Neural cell (in vitro differentiated cells): Measurements from ENCODE around the gene TMA7B. TPM values are rescaled to one million over a fixed set of nuclear protein-coding genes. Genes with fewer than 3 reads are reported as not detected.

Source experiments
- H2AFZ ChIP-seq: fragments of 200-600, 300-800 bp; sonication (generic), shearing (Covaris generic); 2 replicates; pipeline ENCODE4 v1.6.0; 2014; ENCODE audit warnings: low read depth, mild to moderate bottlenecking, antibody characterized with exemption, low read length, moderate library complexity
- H3F3A ChIP-seq: fragments of 200-600 bp; shearing (Covaris generic); 2 replicates; pipeline ENCODE4 v1.6.1; 2016; ENCODE audit warnings: mild to moderate bottlenecking, moderate library complexity, mixed read lengths, antibody characterized with exemption, low read length; ENCODE audit not compliant: insufficient read depth, poor library complexity, severe bottlenecking
- H3K27ac ChIP-seq: fragments of 200-600, 300-800 bp; sonication (generic), shearing (Covaris generic); 2 replicates; pipeline ENCODE4 v1.5.1; 2014; ENCODE audit warnings: mild to moderate bottlenecking, low read length, moderate library complexity
- H3K27me3 ChIP-seq: fragments of 300-800, 200-600 bp; sonication (generic), shearing (Covaris generic); 2 replicates; pipeline ENCODE4 v1.6.0; 2014; ENCODE audit warnings: mild to moderate bottlenecking, low read depth, low read length, moderate library complexity; ENCODE audit not compliant: insufficient read depth
- H3K36me3 ChIP-seq: fragments of 300-800, 200-600 bp; sonication (generic), shearing (Covaris generic); 2 replicates; pipeline ENCODE4 v1.5.1; 2014; ENCODE audit warnings: mild to moderate bottlenecking, antibody characterized with exemption, low read length, moderate library complexity; ENCODE audit not compliant: insufficient read depth
- H3K4me2 ChIP-seq: fragments of 300-800, 200-600 bp; sonication (generic), shearing (Covaris generic); 2 replicates; pipeline ENCODE4 v1.6.0; 2014; ENCODE audit warnings: mild to moderate bottlenecking, low read length
- H3K4me3 ChIP-seq: fragments of 300-800, 200-600 bp; sonication (generic), shearing (Covaris generic); 2 replicates; pipeline ENCODE4 v1.5.1; 2014; ENCODE audit warnings: mild to moderate bottlenecking, low read length, moderate library complexity
- H3K79me2 ChIP-seq: fragments of 200-600 bp; shearing (Covaris generic); replicated peaks from 2 replicates; pipeline ENCODE4 v1.6.0; 2014; ENCODE audit warnings: mild to moderate bottlenecking, low read length, moderate library complexity; ENCODE audit not compliant: insufficient read depth
- H3K9ac ChIP-seq: fragments of 300-800, 200-600 bp; sonication (generic), shearing (Covaris generic); 2 replicates; pipeline ENCODE4 v1.6.1; 2016; ENCODE audit warnings: mild to moderate bottlenecking, low read length, mixed read lengths
- H3K9me2 ChIP-seq: fragments of 200-600 bp; shearing (Covaris generic); 2 replicates; pipeline ENCODE4 v1.6.1; 2016; ENCODE audit warnings: mild to moderate bottlenecking, low read length, mixed read lengths; ENCODE audit not compliant: insufficient read depth
- H3K9me3 ChIP-seq: fragments of 200-600, 300-800 bp; sonication (generic), shearing (Covaris generic); 2 replicates; pipeline ENCODE4 v1.6.1; 2016; ENCODE audit warnings: mild to moderate bottlenecking, mixed run types, low read length, moderate library complexity, mixed read lengths
- H4K20me1 ChIP-seq: fragments of 200-600 bp; shearing (Covaris generic); 2 replicates; pipeline ENCODE4 v1.6.1; 2016; ENCODE audit warnings: mild to moderate bottlenecking, mixed run types; ENCODE audit not compliant: insufficient read depth
- CTCF ChIP-seq: fragments of 450-650 bp; IDR thresholded peaks from 2 replicates; pipeline ENCODE4 v1.5.1; 2014; ENCODE audit warnings: antibody characterized with exemption, mild to moderate bottlenecking, moderate library complexity; ENCODE audit not compliant: poor library complexity, severe bottlenecking
- EP300 ChIP-seq: fragments of 450-650 bp; conservative IDR thresholded peaks from 2 replicates; pipeline ENCODE4 v1.6.1; 2014; ENCODE audit warnings: antibody characterized with exemption, mild to moderate bottlenecking, moderate library complexity; ENCODE audit not compliant: poor library complexity, severe bottlenecking
- EZH2 ChIP-seq: fragments of 200-600, 300-800 bp; shearing (Covaris generic), sonication (generic); IDR thresholded peaks from 2 replicates; pipeline ENCODE4 v1.6.1; 2014; ENCODE audit warnings: antibody characterized with exemption, low read length, borderline replicate concordance, mild to moderate bottlenecking; ENCODE audit not compliant: insufficient read depth, poor library complexity, severe bottlenecking
- MXI1 ChIP-seq: fragments of 450-650 bp; conservative IDR thresholded peaks from 2 replicates; pipeline ENCODE4 v1.6.1; 2014; ENCODE audit warnings: antibody characterized with exemption, mild to moderate bottlenecking; ENCODE audit not compliant: poor library complexity, severe bottlenecking
- POLR2AphosphoS5 ChIP-seq: IDR thresholded peaks from 2 replicates; pipeline ENCODE4 v1.6.1; 2012
- RAD21 ChIP-seq: fragments of 450-650 bp; conservative IDR thresholded peaks from 2 replicates; pipeline ENCODE4 v1.6.1; 2014; ENCODE audit warnings: antibody characterized with exemption, mild to moderate bottlenecking, moderate library complexity
- REST ChIP-seq: IDR thresholded peaks from 2 replicates; pipeline ENCODE4 v1.6.1; 2012; ENCODE audit warnings: borderline replicate concordance
- SMC3 ChIP-seq: fragments of 450-650 bp; conservative IDR thresholded peaks from 2 replicates; pipeline ENCODE4 v1.6.1; 2014; ENCODE audit warnings: antibody characterized with exemption, mild to moderate bottlenecking, moderate library complexity; ENCODE audit not compliant: poor library complexity
- TAF1 ChIP-seq: IDR thresholded peaks from 2 replicates; pipeline ENCODE4 v1.6.1; 2012; ENCODE audit warnings: low read depth
- polyA plus RNA-seq: library from polyadenylated mRNA; depleted of rRNA; stranded (reverse); fragments of >200 nt; gene quantifications from 2 replicates; pipeline ENCODE4 v1.2.3, GENCODE V29; 2014

TMA7B gene
- polyA plus RNA-seq, 1 donor from 2014 or later = not detected

- Histone ChIP-seq H2AFZ (no peak overlapping the region), H3K9me3 (no peaks in the 10 kb centered on the region), H3K36me3 (no peaks in the 10 kb centered on the region), H3K4me2 (no peak overlapping the region), H3K27ac (no peak overlapping the region), H4K20me1 (no peaks in the 10 kb centered on the region), H3K27me3 (peaks cover 6% of the 10 kb centered on the region), H3K9me2 (no peaks in the 10 kb centered on the region), H3K79me2 (no peaks in the 10 kb centered on the region), H3K9ac (no peak overlapping the region), H3F3A (no peaks in the 10 kb centered on the region), H3K4me3 (no peak overlapping the region)
- TF ChIP-seq EP300 = no peak
- TF ChIP-seq SMC3 = no peak
- TF ChIP-seq POLR2AphosphoS5 = no peak
- no peak for TF ChIP-seq REST
- no peak for TF ChIP-seq MXI1
- TF ChIP-seq TAF1 = no peak
- TF ChIP-seq EZH2 = no peak
- TF ChIP-seq RAD21 = no peak
- TF ChIP-seq CTCF = no peak
These were observed 40.9 kb downstream of the TMA7B start for GRCh38 chr22:40001106-40001505.

- H3K9ac ChIP-seq = no peak overlapping the region
These were observed 41.8 kb downstream of the TMA7B start for GRCh38 chr22:40001800-40002577.

More at GRCh38 chr22:40001800-40002577, 41.8 kb downstream of the TMA7B start:
- Histone ChIP-seq H3K4me2 (no peak overlapping the region), H3K36me3 (no peaks in the 10 kb centered on the region), H4K20me1 (no peaks in the 10 kb centered on the region), H3K4me3 (no peak overlapping the region), H3K79me2 (no peaks in the 10 kb centered on the region), H3F3A (no peaks in the 10 kb centered on the region), H3K9me3 (no peaks in the 10 kb centered on the region), H3K9me2 (no peaks in the 10 kb centered on the region), H3K27me3 (no peaks in the 10 kb centered on the region), H3K27ac (no peak overlapping the region), H2AFZ (no peak overlapping the region)
- TF ChIP-seq SMC3 (no peak), RAD21 (no peak), TAF1 (no peak), EZH2 (no peak), POLR2AphosphoS5 (no peak), REST (no peak), EP300 (no peak)
